HG02759 (cell line): ENCODE measurements around the gene NBEA.
A peak's percentile ranks its signal among the peaks of the same experiment; 100 is the strongest.

Experiments
- ATAC-seq: cut with Tn5 transposase; IDR thresholded peaks from one replicate; pipeline ENCODE4 v1.9.1; 2021; ENCODE audit warnings: mild to moderate bottlenecking, moderate library complexity; ENCODE audit not compliant: unreplicated experiment

The NBEA gene

GRCh38 chr13:35695448-35695770 is 753.3 kb downstream of the NBEA start:
- no peak for ATAC-seq

GRCh38 chr13:35697186-35697730 is 755.2 kb downstream of the NBEA start:
- no peak for ATAC-seq

GRCh38 chr13:35698911-35699576 is 757.0 kb downstream of the NBEA start:
- ATAC-seq, result no peak

GRCh38 chr13:35699825-35700510 is 757.9 kb downstream of the NBEA start:
- ATAC-seq, result no peak

GRCh38 chr13:35700671-35701070 is 758.6 kb downstream of the NBEA start:
- no peak for ATAC-seq

GRCh38 chr13:35702316-35702715 is 760.2 kb downstream of the NBEA start:
- ATAC-seq, result no peak

- ATAC-seq, result no peak
Measured at GRCh38 chr13:35703061-35703460, 761.0 kb downstream of the NBEA start.

- no peak for ATAC-seq
Measured at GRCh38 chr13:35704331-35704730, 762.3 kb downstream of the NBEA start.

- ATAC-seq, result no peak
Measured at GRCh38 chr13:35706281-35706680, 764.2 kb downstream of the NBEA start.

- no peak for ATAC-seq
Measured at GRCh38 chr13:35706721-35707120, 764.7 kb downstream of the NBEA start.

- no peak for ATAC-seq
Measured at GRCh38 chr13:35711909-35712308, 769.8 kb downstream of the NBEA start.

- no peak for ATAC-seq
Measured at GRCh38 chr13:35712907-35713761, 771.1 kb downstream of the NBEA start.

- ATAC-seq, result no peak
Measured at GRCh38 chr13:35714121-35714520, 772.1 kb downstream of the NBEA start.

- no peak for ATAC-seq
Measured at GRCh38 chr13:35714588-35715377, 772.7 kb downstream of the NBEA start.

GRCh38 chr13:35716186-35716585 is 774.1 kb downstream of the NBEA start:
- no peak for ATAC-seq

GRCh38 chr13:35716729-35717128 is 774.7 kb downstream of the NBEA start:
- no peak for ATAC-seq

- ATAC-seq, result no peak
Measured at GRCh38 chr13:35718084-35718483, 776.0 kb downstream of the NBEA start.

GRCh38 chr13:35720290-35720689 is 778.2 kb downstream of the NBEA start:
- ATAC-seq, result no peak

GRCh38 chr13:35720690-35721554 is 778.9 kb downstream of the NBEA start:
- ATAC-seq, result peak; percentile 69
